HG03196 (cell line): ENCODE data around the gene PRR22.

Experiments used
- ATAC-seq: cut with Tn5 transposase; IDR thresholded peaks from one replicate; pipeline ENCODE4 v1.9.1; 2021; ENCODE audit not compliant: unreplicated experiment

Gene PRR22

GRCh38 chr19:5784581-5785147, at the start of gene PRR22:
Gene PRR22, minus strand, starts transcription at chr19:5784746. Its CDS starts 86 bp downstream, at chr19:5784660.
- no peak for ATAC-seq

- ATAC-seq: no peak
Observed at GRCh38 chr19:5832527-5833216, 48.1 kb upstream of the PRR22 start.

GRCh38 chr19:5832061-5832460, 47.5 kb upstream of the PRR22 start:
- no peak for ATAC-seq

DNA sequence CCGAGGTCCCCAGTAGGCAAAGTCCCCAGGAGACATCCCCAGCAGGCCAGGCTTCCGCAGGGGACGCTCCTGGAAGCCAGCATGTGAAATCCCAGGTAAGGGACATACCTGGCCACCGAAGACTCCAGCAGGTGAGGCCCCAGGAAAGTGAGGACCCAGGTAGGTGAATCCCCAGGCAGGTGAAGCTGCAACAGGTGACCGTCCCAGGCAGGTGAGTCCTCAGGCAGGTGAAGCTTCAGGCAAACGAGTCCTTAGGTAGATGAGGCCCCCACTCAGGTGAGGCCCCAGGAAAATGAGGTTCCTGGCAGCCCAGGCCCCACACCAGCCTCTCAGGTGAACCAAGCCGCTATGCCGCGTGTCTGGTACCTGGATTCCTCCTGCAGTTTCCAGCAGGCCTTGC, 46.6 kb upstream of the PRR22 start:
- no peak for ATAC-seq

GRCh38 chr19:5829567-5830310, 45.2 kb upstream of the PRR22 start:
- no peak for ATAC-seq

GRCh38 chr19:5828661-5829566, 44.4 kb upstream of the PRR22 start:
- ATAC-seq: no peak

GRCh38 chr19:5827891-5828660, 43.5 kb upstream of the PRR22 start:
- peak; percentile 57 for ATAC-seq

GRCh38 chr19:5827342-5827890, 42.9 kb upstream of the PRR22 start:
- ATAC-seq: no peak

- ATAC-seq: no peak
Observed at GRCh38 chr19:5826531-5827341, 42.2 kb upstream of the PRR22 start.

GRCh38 chr19:5825178-5825577, 40.6 kb upstream of the PRR22 start:
- no peak for ATAC-seq

DNA sequence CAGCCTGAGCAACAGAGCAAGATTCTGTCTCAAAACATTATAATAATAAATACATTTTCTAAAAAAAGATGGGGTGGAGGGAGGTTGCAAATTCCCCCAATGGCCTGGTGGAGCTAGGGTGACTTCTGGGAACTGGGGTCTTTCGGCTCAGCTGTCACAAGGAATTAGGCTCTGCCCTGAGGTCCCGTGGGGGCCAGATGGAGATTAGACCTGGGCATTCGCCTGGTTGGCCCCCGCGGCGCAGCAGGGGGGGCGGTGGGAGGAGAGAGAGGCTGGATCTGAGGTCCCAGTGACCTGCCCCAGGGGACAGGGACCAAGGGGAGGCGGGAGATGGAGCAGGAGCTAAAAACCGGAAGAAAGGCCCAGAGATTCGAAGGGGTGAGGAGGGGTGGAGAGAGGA, 40.2 kb upstream of the PRR22 start:
- ATAC-seq: no peak

DNA sequence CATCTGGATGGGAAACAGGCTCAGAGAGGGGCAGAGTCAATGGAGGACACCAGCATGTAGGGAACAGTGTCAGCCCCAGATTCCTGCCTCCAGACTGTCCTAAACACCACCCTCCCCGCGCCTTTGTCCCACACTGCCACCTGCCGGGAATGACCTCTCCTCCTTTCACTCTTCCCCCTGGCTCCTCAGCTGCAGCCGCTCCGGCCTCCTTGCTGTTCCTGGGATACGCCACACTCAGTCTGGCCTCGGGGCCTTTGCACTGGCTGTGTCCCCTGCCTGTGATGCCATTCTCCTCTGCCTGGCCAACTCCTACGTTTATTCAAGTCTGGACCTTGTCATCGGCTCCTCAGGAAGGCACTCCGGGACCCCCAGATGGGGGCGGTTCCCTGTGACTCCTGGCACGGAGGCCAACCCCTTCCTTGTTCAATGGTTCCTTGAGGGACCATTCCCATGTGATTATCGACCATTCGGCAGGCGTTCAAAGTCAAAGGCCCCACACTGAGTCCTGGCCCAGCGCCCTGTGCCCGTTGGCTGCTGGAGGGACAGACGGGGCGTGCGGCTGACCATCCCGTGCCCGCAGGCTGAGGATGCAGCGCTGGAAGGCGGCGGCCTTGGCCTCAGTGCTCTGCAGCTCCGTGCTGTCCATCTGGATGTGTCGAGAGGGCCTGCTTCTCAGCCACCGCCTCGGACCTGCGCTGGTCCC, 39.2 kb upstream of the PRR22 start:
- no peak for ATAC-seq

GRCh38 chr19:5822181-5822844, 37.8 kb upstream of the PRR22 start:
- ATAC-seq: no peak

DNA sequence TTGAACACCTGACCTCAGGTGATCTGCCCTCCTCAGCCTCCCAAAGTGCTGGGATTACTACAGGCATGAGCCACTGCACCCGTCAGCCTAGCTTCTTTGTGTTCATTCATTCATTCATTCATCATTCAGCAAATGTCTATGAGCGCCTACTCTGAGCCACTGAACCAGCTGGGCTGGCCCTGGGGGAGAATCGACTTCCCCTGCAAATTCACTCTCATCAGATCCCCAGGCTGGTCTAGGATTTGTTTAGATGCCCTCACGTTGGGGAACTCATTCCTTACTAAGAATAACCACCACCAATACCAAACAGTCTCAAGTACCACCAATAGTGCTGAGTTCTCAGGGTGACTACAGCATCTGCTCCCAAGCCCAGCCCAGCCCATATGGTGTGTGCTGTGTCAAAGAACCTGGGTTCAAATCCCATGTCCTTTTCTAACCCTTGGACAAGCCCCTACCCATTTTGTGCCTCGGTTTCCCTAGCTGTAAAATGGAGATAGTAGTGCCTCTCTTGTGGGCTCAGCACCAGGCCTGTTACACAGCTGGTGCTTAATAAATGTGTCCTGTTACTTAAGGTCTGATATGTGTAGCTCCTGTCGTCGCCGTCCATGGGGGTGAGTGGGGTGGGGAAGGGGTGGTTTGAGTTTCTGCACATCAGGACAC, 37.1 kb upstream of the PRR22 start:
- no peak for ATAC-seq

DNA sequence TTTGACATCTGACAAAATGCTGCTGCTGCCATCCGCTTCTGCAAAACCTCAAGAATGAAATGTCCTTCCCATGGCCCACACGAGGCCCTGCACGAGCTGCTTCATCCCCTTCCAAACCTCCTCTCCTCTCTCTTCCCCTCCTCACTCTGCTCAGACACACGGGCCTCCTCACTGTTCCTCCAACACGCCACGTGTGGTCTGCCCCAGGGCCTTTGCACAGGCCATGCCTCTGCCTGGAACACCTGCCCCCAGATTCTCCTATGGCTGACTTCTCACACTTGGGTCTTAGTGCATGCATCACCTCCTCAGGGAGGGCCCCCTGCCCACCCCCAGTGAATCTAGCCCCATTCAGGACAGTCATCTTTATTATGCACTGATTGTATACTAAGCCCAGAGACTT, 36.2 kb upstream of the PRR22 start:
- ATAC-seq: no peak

- no peak for ATAC-seq
Observed at GRCh38 chr19:5818594-5818993, 34.0 kb upstream of the PRR22 start.

GRCh38 chr19:5817218-5817617, 32.7 kb upstream of the PRR22 start:
- ATAC-seq: no peak

- ATAC-seq: no peak
Observed at GRCh38 chr19:5814852-5815246, 30.3 kb upstream of the PRR22 start.
